Stimulated activated naive B cell treated with anti-CD40 and anti-IgM and Interleukin-4, amounts not matched to agents 10 μg/mL and 1 μg/mL and 100 μg/mL, for 72 hours (primary cell): ENCODE data around the gene TACC3.
A peak's percentile ranks its signal among the peaks of the same experiment; 100 is the strongest.

ENCODE experiments used
- ATAC-seq, 2 donors: fragments of 150-1000 bp; cut with Tn5 transposase; replicated peaks; 2 replicates each; pipeline ENCODE4 v1.10.0; 2021; ENCODE audit warnings: moderate library complexity in 1 of 2
- DNase-seq: peaks from one replicate; pipeline ENCODE4 v3.0.0; 2021
- H3K27ac Mint-ChIP-seq: one replicate; pipeline ENCODE4 v1.8.0; 2022; ENCODE audit warnings: mild to moderate bottlenecking, mixed read lengths
- H3K27me3 Mint-ChIP-seq, 2 donors: one replicate each; pipeline ENCODE4 v1.8.0; 2022; ENCODE audit warnings: mixed read lengths in 2 of 2
- H3K36me3 Mint-ChIP-seq, 2 donors: one replicate each; pipeline ENCODE4 v1.8.0; 2022; ENCODE audit warnings: mixed read lengths in 2 of 2, mild to moderate bottlenecking in 1 of 2
- H3K4me1 Mint-ChIP-seq, 2 donors: one replicate each; pipeline ENCODE4 v1.8.0; 2022; ENCODE audit warnings: mixed read lengths in 2 of 2, mild to moderate bottlenecking in 1 of 2
- H3K4me3 Mint-ChIP-seq, 2 donors: one replicate each; pipeline ENCODE4 v1.8.0; 2022; ENCODE audit warnings: mild to moderate bottlenecking in 2 of 2, mixed read lengths in 2 of 2, moderate library complexity in 1 of 2
- H3K9me3 Mint-ChIP-seq, 2 donors: one replicate each; pipeline ENCODE4 v1.8.0; 2022; ENCODE audit warnings: mixed read lengths in 2 of 2, mild to moderate bottlenecking in 1 of 2

The TACC3 gene

DNA sequence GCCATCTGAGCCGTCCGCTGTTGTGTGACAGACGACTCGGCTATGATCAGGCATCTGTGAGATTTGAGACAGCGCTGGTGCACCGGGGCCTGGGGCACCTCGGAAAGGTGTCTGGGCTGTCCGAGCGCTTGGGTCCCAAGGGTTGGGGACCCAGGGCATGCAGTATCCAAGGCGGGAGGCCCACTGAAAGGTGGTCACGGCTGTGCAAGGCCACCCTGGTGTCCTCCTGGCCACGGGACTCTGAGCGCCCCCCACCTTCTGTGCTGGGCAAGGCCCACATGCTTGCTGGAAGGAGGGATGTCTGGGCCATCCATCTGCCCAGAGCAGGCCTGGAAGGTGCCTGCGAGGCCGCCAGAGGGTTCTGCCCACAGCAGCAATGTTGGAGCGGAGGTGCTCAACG is 19.9 kb downstream of the TACC3 start:
- peaks cover 0 to 2% of the 10 kb centered on the region in 2 donors for H3K4me1 Mint-ChIP-seq
- H3K36me3 Mint-ChIP-seq = peaks cover 60 to 68% of the 10 kb centered on the region in 2 donors

DNA sequence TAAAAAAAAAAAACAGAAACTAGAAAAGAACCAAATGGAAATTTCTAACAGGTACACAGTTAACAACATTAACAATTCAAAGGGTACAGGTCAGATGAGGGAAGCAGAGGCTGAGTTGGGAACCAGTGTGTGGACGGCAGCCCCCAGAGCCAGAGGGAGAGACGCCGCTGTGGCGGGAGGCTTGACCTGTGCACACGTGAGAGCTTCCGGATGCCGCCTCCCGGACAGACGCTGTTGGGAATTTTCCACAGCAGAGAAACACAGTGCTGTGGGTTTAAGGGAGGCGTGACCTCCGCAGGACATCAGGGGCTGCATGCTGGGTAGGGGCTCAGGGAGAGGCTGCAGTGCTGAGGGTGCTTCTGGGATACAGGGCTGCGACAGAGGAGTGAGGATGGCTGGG is 22.2 kb downstream of the TACC3 start:
- H3K4me1 Mint-ChIP-seq = peaks cover 0 to 8% of the 10 kb centered on the region in 2 donors
- ATAC-seq (no peak), DNase-seq (no peak)
- peaks cover 40 to 46% of the 10 kb centered on the region in 2 donors for H3K36me3 Mint-ChIP-seq
- peaks cover 0 to 5% of the 10 kb centered on the region in 2 donors for H3K27me3 Mint-ChIP-seq
- peak overlapping the region; percentile 54 for H3K27ac Mint-ChIP-seq
- no peak overlapping the region for H3K4me3 Mint-ChIP-seq
- H3K9me3 Mint-ChIP-seq = peaks cover 4% of the 10 kb centered on the region in 2 donors

More for the DNA sequence above, 19.9 kb downstream of the TACC3 start:
- Mint-ChIP-seq H3K4me3 (no peak overlapping the region), H3K27me3 (no peaks in the 10 kb centered on the region), H3K27ac (no peak overlapping the region), H3K9me3 (peaks cover 9 to 11% of the 10 kb centered on the region in 2 donors)
- ATAC-seq = no peak
- DNase-seq = no peak

DNA sequence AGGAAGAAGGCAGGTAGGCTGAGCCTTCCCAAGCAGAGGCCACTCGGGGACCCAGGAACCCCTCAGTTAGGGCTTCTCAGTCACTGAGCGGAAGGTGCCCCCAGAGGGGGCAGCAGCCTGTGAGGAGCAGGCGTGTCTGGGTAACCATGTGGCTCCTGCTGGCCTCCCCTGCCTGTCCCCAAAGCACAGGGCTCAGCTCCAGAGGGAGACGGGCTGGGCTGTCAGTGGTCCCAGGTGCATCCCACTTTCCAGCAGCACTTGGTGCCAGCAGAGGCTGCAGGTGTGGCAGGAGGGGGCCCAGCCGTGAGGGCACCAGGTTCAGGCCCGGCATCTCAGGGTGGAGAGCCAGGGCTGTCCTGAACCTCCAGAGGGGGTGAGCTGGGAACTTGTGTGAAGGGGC is 22.7 kb downstream of the TACC3 start:
- Mint-ChIP-seq H3K36me3 (peaks cover 35 to 42% of the 10 kb centered on the region in 2 donors), H3K9me3 (peaks cover 0 to under 1% of the 10 kb centered on the region in 2 donors), H3K27ac (no peak overlapping the region), H3K4me3 (no peak overlapping the region), H3K4me1 (peaks cover 0 to 10% of the 10 kb centered on the region in 2 donors), H3K27me3 (peaks cover 0 to 6% of the 10 kb centered on the region in 2 donors)
- DNase-seq (no peak), ATAC-seq (no peak)

DNA sequence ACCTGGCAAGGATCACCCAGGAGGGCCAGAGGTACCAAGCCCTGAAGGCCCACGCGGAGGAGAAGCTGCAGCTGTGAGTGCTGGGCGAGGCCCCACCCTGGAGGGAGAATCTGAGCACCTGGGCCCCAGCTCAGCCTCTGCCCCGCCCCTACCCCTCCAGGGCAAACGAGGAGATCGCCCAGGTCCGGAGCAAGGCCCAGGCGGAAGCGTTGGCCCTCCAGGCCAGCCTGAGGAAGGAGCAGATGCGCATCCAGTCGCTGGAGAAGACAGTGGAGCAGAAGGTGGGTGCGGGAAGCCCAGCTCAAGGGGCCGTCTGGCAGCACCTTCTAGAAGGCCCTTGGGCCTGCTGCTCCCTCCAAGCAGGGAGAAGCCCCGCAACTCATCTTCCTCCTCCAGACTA is 23.2 kb downstream of the TACC3 start:
- H3K27ac Mint-ChIP-seq = peak overlapping the region; percentile 75
- DNase-seq = no peak
- H3K27me3 Mint-ChIP-seq = peaks cover 0 to 6% of the 10 kb centered on the region in 2 donors

DNA sequence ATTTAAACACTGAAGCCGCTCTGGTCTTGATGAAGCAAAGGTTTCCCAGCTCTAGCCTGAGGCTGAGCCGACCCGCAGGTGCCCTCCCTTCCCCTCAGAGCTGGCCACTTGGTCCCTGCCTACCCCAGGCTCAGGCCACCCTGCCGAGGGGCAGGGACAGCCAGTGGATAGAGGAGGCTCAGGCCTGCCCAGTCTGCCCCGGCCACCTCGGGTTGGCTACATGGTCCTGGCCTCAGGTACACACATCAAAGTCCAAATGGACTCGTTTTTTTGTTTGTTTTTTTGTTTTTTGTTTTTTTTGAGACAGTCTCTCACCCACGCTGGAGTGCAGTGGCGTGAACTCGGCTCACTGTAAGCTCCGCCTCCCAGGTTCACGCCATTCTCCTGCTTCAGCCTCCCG is 23.8 kb downstream of the TACC3 start:
- H3K9me3 Mint-ChIP-seq = no peaks in the 10 kb centered on the region

More for the DNA sequence above, 23.2 kb downstream of the TACC3 start:
- H3K36me3 Mint-ChIP-seq = peaks cover 30 to 37% of the 10 kb centered on the region in 2 donors
- H3K4me1 Mint-ChIP-seq = peaks cover 0 to 10% of the 10 kb centered on the region in 2 donors
- no peak overlapping the region for H3K4me3 Mint-ChIP-seq
- H3K9me3 Mint-ChIP-seq = no peaks in the 10 kb centered on the region
- no peak for ATAC-seq

DNA sequence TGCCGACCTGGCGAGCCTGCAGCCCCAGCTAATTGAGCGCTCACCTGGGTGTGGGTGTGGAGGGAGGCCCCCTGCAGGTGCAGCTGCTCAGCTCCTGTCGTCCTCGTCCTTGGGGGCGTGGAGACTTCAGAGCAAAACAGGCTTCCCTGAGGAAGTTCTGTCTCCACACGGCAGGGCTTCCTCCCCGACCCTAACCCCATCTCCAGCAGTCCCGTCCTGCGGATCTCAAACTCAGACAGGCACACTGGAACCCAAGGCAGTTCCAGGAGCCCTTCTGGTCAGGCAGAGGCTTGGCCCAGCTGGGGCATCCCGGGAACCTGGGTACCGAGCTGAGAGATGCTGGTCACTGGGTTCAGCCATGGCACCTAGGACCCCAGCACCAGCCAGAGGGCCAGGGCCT is 24.4 kb downstream of the TACC3 start:
- H3K4me1 Mint-ChIP-seq = peaks cover 2 to 10% of the 10 kb centered on the region in 2 donors
- no peak overlapping the region for H3K4me3 Mint-ChIP-seq
- peaks cover 21 to 28% of the 10 kb centered on the region in 2 donors for H3K36me3 Mint-ChIP-seq
- no peak overlapping the region for H3K27ac Mint-ChIP-seq
- peaks cover 0 to 6% of the 10 kb centered on the region in 2 donors for H3K27me3 Mint-ChIP-seq
- H3K9me3 Mint-ChIP-seq = no peaks in the 10 kb centered on the region
- no peak for ATAC-seq
- DNase-seq = no peak

More for the DNA sequence above, 23.8 kb downstream of the TACC3 start:
- peaks cover 0 to 10% of the 10 kb centered on the region in 2 donors for H3K4me1 Mint-ChIP-seq
- H3K27ac Mint-ChIP-seq = peak overlapping the region; percentile 75
- H3K27me3 Mint-ChIP-seq = peaks cover 0 to 6% of the 10 kb centered on the region in 2 donors
- ATAC-seq (no peak), DNase-seq (no peak)
- H3K36me3 Mint-ChIP-seq = peaks cover 25 to 32% of the 10 kb centered on the region in 2 donors
- H3K4me3 Mint-ChIP-seq = no peak overlapping the region

DNA sequence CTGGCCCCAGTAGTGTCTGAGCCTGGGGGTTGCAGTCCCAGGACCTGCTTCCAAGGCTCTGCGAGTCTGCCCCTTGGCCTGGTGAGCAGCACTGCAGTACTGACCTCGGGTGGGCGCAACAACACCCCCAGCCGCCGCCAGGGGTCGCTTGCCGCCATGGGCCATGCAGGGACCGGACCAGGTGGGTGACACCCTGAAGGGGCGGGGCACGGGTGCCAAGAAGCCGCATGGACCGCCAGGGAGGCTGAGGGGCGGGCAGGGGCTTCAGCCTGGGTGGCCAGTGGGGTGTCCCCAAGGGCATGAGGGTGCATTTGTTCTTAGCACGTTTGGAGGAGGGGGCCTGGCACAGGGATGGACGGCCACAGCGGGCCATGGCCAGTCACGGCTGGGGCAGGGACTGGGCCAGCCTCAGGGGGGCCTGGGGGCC is 25.0 kb downstream of the TACC3 start:
- H3K27ac Mint-ChIP-seq = no peak overlapping the region
- DNase-seq (peak; percentile 82), ATAC-seq (peak; percentile 87)
- no peaks in the 10 kb centered on the region for H3K9me3 Mint-ChIP-seq
- peaks cover 18 to 23% of the 10 kb centered on the region in 2 donors for H3K36me3 Mint-ChIP-seq
- H3K27me3 Mint-ChIP-seq = peaks cover 0 to 6% of the 10 kb centered on the region in 2 donors
- no peak overlapping the region for H3K4me3 Mint-ChIP-seq
- peaks cover 4 to 10% of the 10 kb centered on the region in 2 donors for H3K4me1 Mint-ChIP-seq

DNA sequence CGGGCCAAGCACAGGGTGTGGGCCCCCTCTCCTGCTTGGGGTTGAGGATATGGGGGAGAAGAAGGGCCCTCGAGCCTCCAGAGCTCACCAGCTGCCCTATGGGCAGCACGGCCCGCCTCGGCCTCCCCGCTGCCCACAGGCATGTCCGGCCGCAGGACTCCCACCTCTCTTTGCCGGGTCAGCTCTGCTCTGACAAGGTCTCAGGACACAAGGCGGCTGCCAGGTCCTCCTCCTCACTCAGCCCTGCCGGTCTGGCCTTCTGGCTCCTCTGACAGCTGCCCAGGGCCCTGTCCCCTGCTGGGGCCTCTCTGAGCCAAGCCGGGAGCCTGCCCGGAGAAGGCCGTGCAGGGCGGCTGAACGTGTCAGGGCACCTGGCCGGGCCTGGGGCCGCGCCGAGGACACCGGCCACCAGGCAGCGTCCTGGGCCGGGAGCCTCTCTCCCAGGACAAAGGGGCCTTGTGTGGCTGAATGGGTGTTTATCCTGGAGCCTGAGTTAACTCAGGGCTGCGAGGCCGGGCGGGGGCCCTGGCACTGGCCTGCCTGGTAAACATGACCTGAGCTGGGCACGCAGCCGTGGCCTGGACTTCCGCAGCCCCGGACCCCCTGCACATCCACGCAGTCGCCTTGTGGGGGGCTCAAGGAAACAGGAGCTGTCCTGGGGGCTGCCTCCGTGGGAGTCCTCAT is 25.7 kb downstream of the TACC3 start:
- Mint-ChIP-seq H3K4me3 (no peak overlapping the region), H3K27ac (no peak overlapping the region), H3K36me3 (peaks cover 13 to 18% of the 10 kb centered on the region in 2 donors), H3K9me3 (no peaks in the 10 kb centered on the region), H3K4me1 (peaks cover 4 to 10% of the 10 kb centered on the region in 2 donors), H3K27me3 (peaks cover 0 to 6% of the 10 kb centered on the region in 2 donors)
- DNase-seq = no peak
- ATAC-seq = no peak

DNA sequence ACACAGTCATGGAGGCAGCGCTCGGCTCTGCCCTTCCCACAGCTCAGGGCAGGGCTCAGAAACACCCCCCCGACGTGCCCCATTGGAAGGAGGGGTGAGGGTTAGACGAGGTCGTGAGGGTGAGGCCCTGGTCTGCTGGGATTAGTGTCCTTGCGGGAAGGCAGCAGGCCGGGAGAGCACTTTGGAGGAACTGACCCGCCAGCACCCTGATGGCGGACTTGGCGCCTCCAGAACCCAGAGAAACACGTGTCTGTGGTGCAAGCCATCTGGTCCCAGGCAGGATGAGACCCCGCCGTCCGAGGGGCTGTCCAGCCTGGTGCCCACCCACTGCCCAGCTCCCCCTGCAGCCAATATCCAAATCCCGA is 26.3 kb downstream of the TACC3 start:
- Mint-ChIP-seq H3K4me3 (no peak overlapping the region), H3K9me3 (no peaks in the 10 kb centered on the region), H3K27ac (no peak overlapping the region), H3K4me1 (peaks cover 4 to 16% of the 10 kb centered on the region in 2 donors), H3K27me3 (peaks cover 0 to 6% of the 10 kb centered on the region in 2 donors), H3K36me3 (peaks cover 13 to 18% of the 10 kb centered on the region in 2 donors)
- ATAC-seq = no peak
- no peak for DNase-seq

DNA sequence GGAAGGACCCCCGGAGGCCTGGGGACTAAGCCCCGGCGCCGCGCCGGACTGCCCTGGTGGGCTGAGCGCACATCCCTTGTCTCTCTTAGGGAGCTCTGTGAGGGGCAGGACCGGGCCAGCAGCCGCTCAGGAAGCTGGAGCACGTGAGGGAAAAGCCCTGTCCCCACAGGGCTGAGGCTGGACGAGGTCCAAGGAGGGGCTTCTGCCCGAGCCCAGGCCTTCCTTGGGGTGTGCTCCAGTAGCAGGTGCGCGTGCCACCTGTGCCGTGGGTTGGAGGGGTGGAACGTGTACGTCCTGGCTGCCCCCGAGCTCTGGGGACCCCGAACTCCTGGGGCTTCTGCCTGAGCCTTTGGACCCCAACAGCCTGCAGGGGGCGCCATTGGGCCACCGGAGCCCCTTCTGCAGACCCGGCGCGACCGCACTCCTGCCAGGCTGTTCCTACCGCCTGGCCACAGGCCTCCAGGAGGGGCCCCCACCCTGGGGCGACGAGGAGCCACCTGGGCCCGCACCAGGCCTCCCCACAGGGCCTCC is 27.2 kb downstream of the TACC3 start:
- peak; percentile 63 for DNase-seq
- Mint-ChIP-seq H3K36me3 (peaks cover 11 to 15% of the 10 kb centered on the region in 2 donors), H3K27me3 (peaks cover 0 to 6% of the 10 kb centered on the region in 2 donors), H3K4me3 (no peak overlapping the region), H3K27ac (no peak overlapping the region), H3K4me1 (peaks cover 8 to 23% of the 10 kb centered on the region in 2 donors), H3K9me3 (no peaks in the 10 kb centered on the region)
- ATAC-seq = peak; percentile 67 to 68

DNA sequence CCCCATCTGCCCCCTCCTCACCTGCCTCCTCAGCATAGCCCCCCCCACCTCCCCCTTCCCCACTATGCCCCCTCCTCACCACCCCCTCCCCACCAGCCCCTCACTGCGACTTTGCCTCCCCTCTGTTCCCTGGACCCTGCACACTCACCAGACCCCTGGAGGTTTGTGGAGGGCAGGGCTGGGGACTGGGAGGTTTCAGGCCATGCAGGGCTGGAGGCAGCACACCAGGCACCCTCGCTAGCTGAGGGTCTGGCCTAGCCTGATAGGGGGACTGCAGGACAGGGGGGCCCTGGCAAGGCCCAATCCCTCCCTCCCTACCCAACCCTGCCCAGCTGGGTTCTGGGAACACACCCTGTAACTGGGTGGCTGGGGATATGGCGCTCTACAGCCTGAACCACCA is 28.0 kb downstream of the TACC3 start:
- Mint-ChIP-seq H3K9me3 (no peaks in the 10 kb centered on the region), H3K4me3 (no peak overlapping the region), H3K36me3 (peaks cover 7 to 8% of the 10 kb centered on the region in 2 donors), H3K4me1 (peaks cover 8 to 23% of the 10 kb centered on the region in 2 donors), H3K27me3 (peaks cover 0 to 6% of the 10 kb centered on the region in 2 donors), H3K27ac (no peak overlapping the region)
- ATAC-seq = no peak
- no peak for DNase-seq

DNA sequence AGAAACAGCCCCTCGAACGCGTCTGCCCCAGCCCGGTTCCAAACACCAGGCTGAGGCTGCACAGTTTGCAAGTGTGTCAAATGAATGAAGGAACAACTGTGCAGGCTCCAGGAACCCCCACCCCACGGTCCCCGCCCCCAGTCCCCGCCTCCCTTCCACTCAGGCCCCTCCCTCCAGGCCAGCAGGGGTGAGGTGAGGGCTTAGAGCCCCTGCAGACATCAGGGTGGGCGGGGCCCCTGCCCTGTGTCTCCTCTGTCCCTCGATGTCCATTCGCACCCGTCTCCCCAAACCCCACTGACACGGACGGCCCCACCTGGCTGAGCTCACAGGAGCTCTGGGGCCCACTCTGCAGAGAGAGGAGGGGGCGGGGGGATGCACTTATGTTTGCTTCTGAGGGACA is 28.5 kb downstream of the TACC3 start:
- H3K27me3 Mint-ChIP-seq = peaks cover 0 to 6% of the 10 kb centered on the region in 2 donors
- no peak for DNase-seq
- peaks cover 8 to 23% of the 10 kb centered on the region in 2 donors for H3K4me1 Mint-ChIP-seq
- no peak overlapping the region for H3K27ac Mint-ChIP-seq
- ATAC-seq = no peak
- H3K36me3 Mint-ChIP-seq = peaks cover 4 to 5% of the 10 kb centered on the region in 2 donors
- no peaks in the 10 kb centered on the region for H3K9me3 Mint-ChIP-seq
- H3K4me3 Mint-ChIP-seq = no peak overlapping the region

DNA sequence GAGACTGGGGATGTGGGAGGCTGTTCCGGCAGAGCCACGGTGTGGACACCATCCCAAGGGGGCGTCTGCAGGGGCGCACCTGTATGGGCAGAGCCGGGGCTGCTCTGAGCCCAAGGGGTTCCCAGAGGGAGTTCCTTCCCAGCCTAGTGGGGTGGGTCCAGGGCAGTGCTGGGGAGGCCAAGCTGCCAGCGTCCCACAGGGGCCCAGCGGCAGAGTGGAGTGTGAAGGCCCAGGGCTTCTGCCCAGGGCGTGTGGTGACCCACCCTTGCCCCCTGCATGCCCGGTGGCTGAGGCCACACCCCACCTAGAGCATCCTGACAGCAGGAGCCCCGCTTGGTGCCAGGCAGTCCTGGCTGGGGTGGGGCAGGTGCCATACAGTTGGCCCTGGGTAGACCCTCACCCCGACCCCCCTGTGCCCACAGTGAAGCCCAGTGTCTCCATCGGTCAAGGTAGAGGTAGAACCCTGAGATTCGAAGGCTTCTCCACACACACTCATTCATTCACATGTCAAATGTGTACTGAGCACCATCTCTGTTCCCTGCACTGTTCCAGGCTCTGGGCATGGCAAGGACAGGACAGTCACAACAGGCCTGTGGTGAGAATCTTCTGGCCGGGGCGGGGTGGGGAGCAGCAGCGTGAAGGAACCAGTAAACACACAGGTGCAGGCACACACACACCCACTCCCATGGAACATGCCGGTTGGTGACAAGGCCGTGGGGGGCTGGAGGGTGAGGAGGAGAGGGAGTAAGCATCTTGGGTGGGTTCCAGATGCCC is 29.2 kb downstream of the TACC3 start:
- peak overlapping the region; percentile 69 for H3K27ac Mint-ChIP-seq

DNA sequence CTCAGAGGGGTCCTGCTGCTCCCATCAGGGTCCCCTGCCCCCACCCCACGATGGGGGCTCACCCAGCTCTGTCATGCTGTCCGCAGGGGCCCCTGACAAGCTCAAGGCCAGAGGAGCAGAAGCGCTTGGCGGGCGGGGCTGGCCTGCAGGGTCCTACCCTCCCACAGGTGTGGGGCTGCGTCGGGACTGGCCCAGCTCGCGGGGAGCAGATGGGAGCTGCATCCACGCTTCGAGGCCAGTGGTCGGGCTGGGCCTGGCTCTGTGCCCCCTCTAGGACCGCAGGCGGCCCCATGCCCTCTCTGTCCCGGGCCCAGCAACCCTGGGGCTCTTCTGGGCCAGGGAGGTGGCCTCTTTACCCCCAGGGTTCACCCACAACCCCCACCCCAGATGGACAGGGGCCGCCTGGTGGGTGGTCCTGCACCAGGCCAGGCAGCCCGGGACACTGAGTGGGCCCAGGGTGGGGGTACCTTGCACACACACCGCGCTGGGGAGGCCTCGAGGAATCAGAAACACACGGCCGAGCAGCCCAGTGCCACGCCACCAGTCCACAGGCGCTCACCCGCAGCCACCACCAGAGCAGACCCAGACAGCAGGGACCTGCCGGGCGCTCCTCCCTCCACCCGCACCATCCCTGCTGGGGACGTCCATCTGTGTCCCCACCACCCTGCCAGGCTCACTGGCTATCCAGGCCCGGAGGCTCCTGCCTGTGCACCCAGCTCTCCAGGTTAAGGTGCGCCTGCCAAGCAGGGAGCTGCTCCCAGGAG is 30.0 kb downstream of the TACC3 start:
- Mint-ChIP-seq H3K27me3 (peaks cover 0 to 6% of the 10 kb centered on the region in 2 donors), H3K27ac (no peak overlapping the region), H3K4me1 (peaks cover 8 to 19% of the 10 kb centered on the region in 2 donors), H3K36me3 (no peaks in the 10 kb centered on the region), H3K4me3 (no peak overlapping the region), H3K9me3 (no peaks in the 10 kb centered on the region)
- no peak for DNase-seq
- no peak for ATAC-seq

More for the DNA sequence above, 29.2 kb downstream of the TACC3 start:
- no peaks in the 10 kb centered on the region for H3K36me3 Mint-ChIP-seq
- ATAC-seq (no peak), DNase-seq (no peak)
- H3K9me3 Mint-ChIP-seq = no peaks in the 10 kb centered on the region
- H3K4me3 Mint-ChIP-seq = no peak overlapping the region
- peaks cover 0 to 6% of the 10 kb centered on the region in 2 donors for H3K27me3 Mint-ChIP-seq
- H3K4me1 Mint-ChIP-seq = peaks cover 8 to 23% of the 10 kb centered on the region in 2 donors
